Measurements from ENCODE around the gene KIF16B. TPM values are rescaled to one million over a fixed set of nuclear protein-coding genes. Genes with fewer than 3 reads are reported as not detected.

KIF16B gene
- total and polyA plus RNA-seq, 9 of the 15 experiments (the other 6 are each of a cell fraction or from before 2014, with no cell fraction given): 1.00 to 10.6 (median 8.5) TPM

GRCh38 chr20:16327606-16328005 is 245.6 kb downstream of the KIF16B start:
- Histone ChIP-seq H3K4me1 (replicated peaks in 1 of 2; ENCODE audit: control insufficient read depth in 2 of 2, insufficient read depth in 2 of 2, low read length in 2 of 2) (no peaks in the 10 kb centered on the region), H3K36me3 (ENCODE audit: control insufficient read depth, insufficient read depth, low read length) (no peaks in the 10 kb centered on the region), H3K9me1 (ENCODE audit: control insufficient read depth, insufficient read depth, low read length) (no peaks in the 10 kb centered on the region), H3K27ac (ENCODE audit: extremely low read depth, low read depth, low read length) (no peak overlapping the region), H3K79me2 (ENCODE audit: control insufficient read depth, insufficient read depth, low read length) (no peaks in the 10 kb centered on the region), H3K4me2 (ENCODE audit: insufficient read depth, low read length) (no peak overlapping the region), H3K27me3 (ENCODE audit: control insufficient read depth in 2 of 2, insufficient read depth in 2 of 2, low read length in 2 of 2) (no peaks in the 10 kb centered on the region), H3K9ac (ENCODE audit: insufficient read depth in 1 of 2, low read depth in 2 of 2, low read length in 2 of 2) (no peak overlapping the region), H4K20me1 (replicated peaks; ENCODE audit: control insufficient read depth, insufficient read depth, low read length) (no peaks in the 10 kb centered on the region), H2AFZ (ENCODE audit: low read depth, low read length) (no peak overlapping the region), H3K9me3 (replicated peaks; ENCODE audit: control insufficient read depth, insufficient read depth, low read depth, low read length) (no peaks in the 10 kb centered on the region), H3K4me3 (no peak overlapping the region)
- no peak for ATAC-seq
- in situ Hi-C loops (cut with MboI) (no loop called here), intact Hi-C loops (cut with micrococcal nuclease) (no loop called here)
- no peak for DNase-seq (ENCODE audit: extremely low read depth in 1 of 4, low spot score in 3 of 4)
- CTCF ChIA-PET (ENCODE audit: low intra/inter-chr PET ratio): interaction anchor here (0.7 kb wide), 1 partner anchor 13 kb away, joined by 3 read pairs; no protein-coding TSS in a partner anchor
- BruUV-seq (replicated peaks): no TSS peak
- 70% methylated on average over 1 of the region's 1 CpG for WGBS (ENCODE audit: insufficient coverage, low coverage, missing lambda C conversion rate)
- no peak for FAIRE-seq
- TF ChIP-seq ELK1 (CRISPR knock-in tag; IDR thresholded peaks at IDR 0.05) (no peak), NCOR1 (IDR thresholded peaks at IDR 0.05) (no peak), SFPQ (IDR thresholded peaks at IDR 0.05; ENCODE audit: low read depth, low read length) (no peak), TEAD4 (IDR thresholded peaks at IDR 0.05; ENCODE audit: low read length) (no peak), TEAD4 (CRISPR knock-in tag; IDR thresholded peaks at IDR 0.05; ENCODE audit: borderline replicate concordance) (no peak), HDAC8 (tag; IDR thresholded peaks at IDR 0.05) (no peak), ZBTB43 (CRISPR knock-in tag; IDR thresholded peaks at IDR 0.05) (no peak)
- POLR2A ChIA-PET: no interaction called here
